Stimulated activated CD8-positive, alpha-beta memory T cell treated with anti-CD3 and anti-CD28 coated beads, Interleukin-2, amount 100 ng/mL, for 1 hour (primary cell): ENCODE data around the gene ZNF584.

ENCODE experiments used
- DNase-seq, 2 donors: peaks; one replicate each; pipeline ENCODE4 v3.0.0-alpha.2; 2020; ENCODE audit warnings: low read depth in 2 of 2

ZNF584 gene

DNA sequence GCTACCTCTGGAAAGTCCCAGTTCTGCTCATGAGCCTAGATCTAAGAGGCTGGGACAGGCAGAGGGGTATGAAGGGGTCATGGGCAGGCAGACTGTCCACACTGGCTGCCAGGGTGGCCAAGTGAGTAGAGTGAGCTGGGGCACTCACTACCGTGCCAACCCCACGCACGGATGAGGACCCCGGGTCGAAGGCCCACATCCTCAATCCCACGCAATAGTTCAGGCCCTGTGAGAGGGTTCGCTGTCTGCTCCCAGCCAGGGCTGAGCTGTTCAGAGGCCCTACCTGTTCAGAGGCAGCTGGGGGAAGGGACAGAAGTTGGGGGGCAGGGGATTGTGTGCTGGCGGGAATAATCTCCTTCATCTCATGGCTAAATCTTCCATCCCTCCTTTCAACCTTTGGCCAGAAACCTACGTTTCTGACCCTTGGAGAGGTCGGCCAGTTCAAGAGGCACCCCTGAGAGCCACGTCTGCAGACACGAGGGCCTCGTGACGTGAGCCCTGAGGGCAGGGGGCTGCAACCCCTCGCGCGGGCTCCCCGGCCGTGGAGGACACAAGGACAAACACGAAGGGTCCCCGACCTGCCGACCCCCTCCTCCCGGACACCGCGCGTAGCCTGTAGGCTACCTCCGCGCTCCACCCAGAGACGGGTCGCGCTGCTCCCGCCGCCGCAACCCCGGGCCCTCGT, 22.4 kb upstream of the ZNF584 start:
- DNase-seq = no peak

DNA sequence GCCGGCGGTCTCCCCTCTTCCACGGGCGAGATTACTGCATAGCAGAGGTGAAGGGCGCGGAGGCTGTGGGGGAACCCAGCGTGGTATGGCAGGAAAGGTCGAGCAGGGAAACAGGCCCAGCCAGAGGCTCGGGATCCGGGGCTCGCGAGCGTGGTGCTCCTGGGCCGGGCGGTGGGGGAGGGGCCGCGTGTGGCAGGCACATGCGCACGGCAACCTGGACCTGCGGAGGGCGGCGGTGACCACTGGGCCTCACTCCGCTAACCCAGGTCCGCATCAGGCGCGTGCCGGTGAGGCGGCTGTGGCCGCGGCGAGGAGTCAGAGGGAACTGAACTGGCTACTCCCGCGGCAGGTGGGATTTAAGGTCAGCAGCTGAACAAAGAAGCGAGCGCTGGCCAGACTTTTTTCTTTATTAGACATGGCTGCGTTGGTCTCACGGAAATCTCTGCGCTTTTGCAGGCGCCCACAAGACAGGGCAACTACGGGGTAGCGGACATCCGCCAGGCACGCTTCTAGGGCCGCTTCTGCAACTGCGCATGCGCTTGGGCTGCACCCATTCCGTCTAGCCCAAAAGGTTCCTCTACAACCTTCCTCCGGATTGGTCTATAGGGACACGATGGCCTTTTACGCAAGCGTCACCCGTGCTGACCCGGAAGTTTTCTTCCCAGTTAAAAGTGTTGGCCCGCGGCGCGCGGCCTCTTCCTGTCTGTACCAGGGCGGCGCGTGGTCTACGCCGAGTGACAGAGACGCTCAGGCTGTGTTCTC, 21.7 kb upstream of the ZNF584 start, which contains the start of gene RPS5:
TSS of gene RPS5 (plus strand) at position 694 of the 762 bp plus-strand sequence. CDS start 869 bp downstream, outside the sequence.
- DNase-seq = peak; percentile 87 to 91

DNA sequence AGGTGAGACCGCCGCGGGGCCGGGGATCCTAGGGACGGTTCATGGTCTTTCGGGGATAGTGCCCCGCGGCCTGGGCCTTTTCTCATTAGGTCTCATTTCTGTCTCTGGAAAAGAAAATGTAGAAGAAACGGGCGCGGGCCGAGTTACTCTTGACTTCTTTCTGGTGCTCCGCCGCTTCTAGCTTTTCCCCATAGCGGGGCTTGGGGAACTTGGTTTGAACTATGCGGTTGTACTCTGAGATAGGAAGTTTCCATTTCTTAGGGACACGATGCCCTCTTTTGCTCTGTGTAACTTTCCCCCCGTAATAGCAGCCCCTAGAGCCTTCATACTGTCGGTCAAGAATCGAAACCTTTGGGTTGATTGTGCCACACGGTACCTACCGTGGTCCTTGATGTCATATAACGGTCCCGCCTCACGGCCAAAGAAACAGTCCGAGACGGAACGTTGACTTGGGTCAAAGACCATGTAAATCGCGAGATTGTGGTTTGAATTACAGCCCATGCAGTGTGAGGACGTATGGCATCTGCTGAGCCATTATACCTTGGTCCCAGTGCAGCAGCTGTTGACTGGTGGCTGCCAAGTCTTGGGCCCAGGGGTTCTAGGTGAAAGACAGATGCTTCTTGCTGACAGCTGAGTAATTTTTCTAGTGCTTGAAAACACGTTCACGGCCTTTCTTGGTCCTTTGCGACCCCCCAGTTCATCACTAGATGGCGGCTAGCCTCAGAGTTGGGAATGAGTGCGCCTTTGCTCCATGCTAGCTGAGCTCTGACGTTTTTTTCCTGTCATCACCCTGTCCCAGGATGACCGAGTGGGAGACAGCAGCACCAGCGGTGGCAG, 20.9 kb upstream of the ZNF584 start:
- no peak for DNase-seq

DNA sequence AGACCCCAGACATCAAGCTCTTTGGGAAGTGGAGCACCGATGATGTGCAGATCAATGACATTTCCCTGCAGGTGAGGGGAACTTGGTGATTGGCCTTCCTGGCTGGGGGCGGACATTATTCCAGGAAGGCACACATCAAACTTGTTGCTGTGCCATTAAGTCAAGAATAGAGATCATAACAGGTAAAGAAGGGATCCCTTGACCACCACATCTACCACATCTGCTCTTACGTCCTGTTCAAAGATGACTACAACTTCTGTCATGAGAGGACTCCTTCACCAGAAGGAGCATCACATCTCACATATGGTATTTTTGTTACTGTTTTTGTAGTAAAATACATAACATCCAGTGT, 20.3 kb upstream of the ZNF584 start:
- no peak for DNase-seq

DNA sequence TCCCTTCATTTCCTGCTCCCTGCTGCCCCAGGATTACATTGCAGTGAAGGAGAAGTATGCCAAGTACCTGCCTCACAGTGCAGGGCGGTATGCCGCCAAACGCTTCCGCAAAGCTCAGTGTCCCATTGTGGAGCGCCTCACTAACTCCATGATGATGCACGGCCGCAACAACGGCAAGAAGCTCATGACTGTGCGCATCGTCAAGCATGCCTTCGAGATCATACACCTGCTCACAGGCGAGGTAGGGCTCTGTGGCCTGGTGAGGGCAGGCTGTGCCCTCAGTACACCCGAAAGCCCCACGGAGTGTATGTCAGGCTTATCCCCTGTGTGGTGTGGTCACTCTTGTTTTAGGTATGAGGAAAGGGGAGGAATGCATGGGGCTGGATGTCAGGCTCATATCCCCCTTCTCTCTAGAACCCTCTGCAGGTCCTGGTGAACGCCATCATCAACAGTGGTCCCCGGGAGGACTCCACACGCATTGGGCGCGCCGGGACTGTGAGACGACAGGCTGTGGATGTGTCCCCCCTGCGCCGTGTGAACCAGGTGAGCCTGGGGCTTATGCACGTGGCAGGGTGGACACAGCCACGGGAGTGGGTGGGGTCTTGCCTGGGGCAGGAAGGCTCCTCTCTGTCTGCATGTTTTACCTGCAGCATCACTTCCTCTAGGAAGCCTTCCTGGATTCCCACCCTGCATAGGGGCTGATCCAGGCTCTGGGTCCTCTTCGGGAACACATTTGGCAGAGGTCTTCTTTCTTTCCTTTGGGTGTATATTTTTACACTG, 15.3 kb upstream of the ZNF584 start:
- no peak for DNase-seq

DNA sequence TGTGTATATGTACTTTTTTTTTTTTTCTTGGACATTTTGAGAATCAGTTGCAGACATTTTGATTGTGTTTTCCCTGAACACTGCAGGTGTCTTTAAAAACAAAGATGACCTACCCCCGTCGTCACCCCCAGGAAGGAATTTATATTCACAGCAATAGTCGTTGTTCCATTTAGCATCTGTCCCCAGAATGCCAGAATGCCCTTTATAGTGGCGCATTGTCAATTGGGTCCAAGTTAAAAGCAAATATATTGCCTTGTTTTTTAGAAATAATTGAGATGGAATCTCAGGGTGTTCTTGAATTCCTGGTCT, 14.8 kb upstream of the ZNF584 start:
- no peak for DNase-seq

DNA sequence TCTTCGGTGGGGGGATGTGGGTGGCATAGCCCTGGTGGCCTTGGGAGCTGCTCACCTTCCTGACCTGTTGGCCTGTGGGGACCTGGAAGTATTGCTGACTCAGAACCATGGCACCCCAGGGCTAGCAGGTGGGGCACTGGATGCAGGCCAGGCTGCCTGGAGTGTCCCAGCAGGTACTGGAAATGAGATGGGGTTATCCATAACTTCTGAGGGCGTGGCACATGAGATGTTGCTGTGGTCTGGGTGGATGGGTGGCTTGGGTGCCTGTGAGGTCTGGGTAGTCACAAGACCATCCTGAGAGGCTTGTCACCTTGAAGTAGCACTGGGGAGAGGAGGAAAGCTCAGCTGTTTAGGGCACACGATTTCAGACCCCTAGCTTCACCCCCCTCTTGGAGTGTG, 13.6 kb upstream of the ZNF584 start:
- no peak for DNase-seq

DNA sequence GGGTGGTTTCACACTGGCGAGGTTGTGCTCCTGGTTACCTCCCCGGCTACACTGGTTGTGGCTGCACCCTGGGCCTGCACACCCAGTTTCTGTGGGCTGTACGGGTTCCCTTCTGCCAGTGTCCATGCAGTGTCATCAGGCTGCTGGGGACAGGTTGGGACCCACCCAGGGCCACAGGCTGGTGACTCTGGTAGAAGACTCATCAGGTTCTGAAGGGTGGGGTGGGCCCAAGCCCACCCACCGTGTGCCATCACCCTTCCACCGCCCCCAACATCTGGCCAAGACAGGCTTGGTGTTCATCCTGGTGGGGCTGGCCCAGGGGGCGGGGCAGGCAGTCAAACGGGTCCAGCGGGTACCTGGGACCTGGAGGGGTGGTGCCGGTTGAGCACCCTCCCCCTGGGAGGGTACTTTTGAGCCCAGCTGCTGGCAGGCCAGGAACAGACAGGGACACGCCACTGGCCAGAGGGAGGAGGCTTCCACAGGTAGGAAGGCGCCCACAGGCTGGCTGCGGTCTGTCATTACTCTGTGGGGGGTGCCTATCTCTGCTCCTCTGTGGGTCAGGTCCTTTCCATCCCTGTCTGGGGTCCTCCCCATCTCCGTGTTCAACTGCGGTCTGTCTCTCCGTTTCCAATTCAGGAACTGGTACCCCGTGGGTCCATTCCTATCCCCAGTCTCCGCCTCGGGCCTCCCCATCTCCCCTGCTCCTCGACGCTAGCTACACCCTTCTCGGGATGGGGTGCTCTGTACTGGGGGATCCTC, 13.1 kb upstream of the ZNF584 start, which contains the start of gene RNF225:
TSS of gene RNF225 (plus strand) at position 437 of the 759 bp plus-strand sequence. CDS start 434 bp downstream, outside the sequence.
- DNase-seq = no peak

DNA sequence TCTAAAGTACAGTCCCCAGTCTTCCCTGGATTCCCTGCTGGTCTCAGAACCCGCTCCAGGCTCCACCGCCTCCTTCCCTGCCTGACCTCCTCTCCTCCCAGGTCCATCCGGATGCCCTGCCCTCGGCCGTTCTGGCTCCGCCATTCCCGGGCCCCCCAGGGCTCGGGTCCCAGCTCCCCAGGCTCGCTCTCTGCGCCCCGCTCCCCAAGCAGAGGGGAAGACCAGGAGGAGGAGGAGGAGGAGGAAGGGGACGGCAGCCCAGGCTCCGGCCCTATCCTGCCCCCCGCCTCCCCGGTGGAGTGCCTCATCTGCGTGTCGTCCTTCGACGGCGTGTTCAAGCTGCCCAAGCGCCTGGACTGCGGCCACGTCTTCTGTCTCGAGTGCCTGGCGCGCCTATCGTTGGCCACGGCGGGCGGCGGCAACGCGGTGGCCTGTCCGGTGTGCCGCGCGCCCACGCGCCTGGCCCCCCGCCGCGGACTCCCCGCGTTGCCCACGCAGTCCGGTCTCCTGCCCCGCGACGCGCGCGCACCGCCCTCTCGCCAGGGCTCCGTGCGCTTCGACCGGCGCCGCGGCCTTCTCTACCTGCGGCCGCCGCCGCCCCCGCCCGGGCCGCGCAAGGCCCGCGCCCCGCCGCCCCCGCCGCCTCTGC, 12.3 kb upstream of the ZNF584 start:
- DNase-seq = no peak

DNA sequence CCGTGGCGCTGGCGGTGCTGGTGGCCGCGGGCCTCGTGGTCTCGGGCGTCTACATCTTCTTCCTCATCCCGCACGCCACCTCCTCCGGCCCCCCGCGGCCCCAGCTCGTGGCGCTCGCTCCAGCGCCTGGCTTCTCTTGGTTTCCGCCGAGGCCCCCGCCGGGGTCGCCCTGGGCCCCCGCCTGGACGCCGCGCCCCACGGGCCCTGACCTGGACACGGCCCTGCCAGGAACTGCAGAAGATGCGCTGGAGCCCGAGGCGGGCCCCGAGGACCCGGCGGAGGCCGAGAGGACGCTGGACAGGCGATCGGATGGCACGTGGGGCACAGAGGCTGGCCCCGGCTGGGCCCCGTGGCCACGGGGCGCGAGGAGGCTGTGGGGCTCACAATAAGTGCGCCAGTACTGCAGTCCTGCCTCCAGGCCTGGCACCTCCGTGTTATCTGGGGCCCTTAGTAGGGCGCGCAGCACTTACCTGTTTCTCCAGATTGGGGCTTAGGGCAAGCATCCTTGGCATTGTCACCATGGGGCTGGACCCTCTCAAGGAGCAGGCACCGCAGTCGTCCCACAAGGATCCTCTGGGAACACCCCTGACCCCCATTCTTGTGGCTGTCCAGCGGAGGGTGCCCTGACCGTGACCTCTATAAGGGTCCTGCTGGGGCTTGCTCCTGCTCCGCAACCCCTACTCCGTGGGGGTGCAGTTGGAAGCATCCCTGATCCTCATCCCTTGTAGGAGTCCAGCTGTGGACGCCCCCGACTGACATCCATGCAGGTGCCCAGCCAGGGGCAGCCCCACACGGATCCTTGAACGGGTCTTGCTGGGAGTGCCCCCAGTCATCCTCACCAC, 11.5 kb upstream of the ZNF584 start:
- DNase-seq = no peak

DNA sequence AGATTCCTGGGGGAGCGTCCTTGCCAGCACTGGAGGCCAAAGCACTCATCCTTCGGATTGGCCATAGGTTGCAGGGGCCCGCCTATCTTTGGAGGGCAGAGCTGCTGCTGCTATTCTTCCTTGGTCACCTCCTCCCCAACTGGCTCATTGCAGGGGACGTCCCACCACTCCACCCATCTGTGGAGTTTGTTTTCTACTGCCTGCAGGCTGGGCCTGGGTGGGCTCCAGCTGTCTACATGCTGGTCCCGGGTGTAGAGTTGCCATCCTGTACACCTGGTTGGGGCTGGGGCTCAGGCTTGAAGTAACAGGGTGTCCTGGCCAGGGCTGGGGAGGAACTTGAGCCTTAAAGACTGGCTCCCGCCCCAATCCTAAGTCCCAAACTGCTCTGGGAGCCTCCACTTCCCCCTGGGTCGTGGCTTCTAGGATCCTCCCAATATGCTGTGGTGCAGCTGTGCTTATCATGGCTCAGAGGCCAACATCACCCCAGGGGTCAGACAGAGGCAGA, 10.9 kb upstream of the ZNF584 start:
- DNase-seq = no peak

DNA sequence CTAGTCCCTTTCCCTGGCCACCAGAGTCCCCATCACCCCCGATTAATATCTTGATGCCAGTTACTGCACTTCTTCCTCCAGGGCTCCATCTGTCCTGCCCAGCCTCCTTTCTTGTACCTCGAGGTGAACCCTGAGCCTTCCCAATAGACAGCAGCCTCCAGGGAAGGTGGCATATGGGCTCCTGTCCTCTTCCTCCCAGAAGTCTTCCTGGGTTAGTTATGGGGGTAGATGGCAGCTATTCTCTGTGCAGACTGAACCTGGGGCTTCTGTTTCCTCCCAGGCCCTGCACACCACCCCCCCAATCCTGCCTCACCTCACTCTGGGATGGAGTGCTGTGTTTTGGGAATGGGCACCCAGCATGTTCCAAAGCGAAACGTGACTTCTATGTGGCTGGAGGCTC, 10.4 kb upstream of the ZNF584 start:
- DNase-seq = no peak

DNA sequence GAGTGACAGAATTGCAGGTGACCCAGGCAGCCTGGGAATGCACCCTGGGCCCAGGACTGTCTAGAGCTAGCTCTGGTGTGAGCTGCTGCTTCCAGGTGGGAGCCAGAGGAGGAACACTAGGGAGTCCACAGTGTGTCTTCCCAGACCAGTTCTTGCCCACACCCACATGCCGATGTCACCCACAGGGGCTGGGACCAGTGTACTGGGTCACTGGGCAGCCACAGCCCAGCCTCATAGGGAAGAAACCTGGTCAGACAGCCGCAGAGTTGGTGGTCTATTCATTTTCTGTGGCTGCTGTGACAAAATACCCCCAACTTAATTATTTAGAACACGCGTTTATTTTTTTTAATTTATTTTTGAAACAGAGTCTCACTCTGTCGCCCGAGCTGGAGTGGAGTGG, 9.9 kb upstream of the ZNF584 start:
- DNase-seq = no peak

DNA sequence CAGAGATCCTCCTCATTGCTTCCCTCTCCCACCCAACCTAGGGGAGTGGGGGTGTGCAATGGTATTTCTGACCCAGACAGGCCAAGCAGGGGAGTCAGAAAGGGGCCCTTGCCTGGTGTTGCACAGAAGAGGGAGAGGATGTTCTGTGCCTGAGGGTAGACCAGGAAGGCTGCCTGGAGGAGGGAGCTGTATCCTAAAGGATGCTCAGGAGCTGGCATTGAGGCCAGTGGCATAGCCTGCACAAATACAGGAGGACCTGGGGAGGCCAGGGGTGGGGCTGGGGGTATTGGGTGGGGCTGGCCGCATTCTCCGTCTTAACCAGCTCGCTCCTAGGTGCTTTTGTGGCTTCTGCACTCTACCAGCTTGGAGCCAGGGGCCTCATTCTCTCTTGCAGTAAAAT, 8.5 kb upstream of the ZNF584 start:
- no peak for DNase-seq

DNA sequence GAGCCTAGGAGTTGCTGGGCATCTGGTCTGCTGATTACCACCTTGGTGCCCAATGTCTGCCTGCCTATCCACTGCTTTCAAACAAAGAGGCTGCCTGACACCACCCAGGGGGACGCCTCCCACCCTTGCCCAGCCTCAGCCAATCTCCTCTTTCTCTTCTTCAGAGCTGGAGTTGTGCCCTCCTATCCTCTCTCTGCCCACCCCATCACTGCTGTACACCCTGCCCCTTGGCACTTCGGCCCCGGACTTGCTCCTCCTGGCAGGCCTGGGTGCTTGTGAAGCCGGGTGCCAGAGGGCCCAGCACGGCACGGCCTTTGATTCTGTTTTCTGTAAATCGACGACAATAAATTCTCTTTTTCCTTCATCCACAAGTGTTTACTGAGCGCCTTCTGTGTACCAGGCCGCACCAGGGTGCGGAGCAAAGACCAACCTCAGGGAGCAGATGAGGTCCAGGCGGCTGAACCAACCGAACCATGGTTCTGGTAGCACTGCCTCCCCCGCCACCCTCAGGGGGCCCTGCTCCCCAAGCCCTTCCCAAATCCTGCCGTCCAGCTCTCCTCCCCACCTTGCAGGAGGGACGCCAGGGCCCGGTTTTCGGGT, 8.0 kb upstream of the ZNF584 start:
- DNase-seq = no peak

DNA sequence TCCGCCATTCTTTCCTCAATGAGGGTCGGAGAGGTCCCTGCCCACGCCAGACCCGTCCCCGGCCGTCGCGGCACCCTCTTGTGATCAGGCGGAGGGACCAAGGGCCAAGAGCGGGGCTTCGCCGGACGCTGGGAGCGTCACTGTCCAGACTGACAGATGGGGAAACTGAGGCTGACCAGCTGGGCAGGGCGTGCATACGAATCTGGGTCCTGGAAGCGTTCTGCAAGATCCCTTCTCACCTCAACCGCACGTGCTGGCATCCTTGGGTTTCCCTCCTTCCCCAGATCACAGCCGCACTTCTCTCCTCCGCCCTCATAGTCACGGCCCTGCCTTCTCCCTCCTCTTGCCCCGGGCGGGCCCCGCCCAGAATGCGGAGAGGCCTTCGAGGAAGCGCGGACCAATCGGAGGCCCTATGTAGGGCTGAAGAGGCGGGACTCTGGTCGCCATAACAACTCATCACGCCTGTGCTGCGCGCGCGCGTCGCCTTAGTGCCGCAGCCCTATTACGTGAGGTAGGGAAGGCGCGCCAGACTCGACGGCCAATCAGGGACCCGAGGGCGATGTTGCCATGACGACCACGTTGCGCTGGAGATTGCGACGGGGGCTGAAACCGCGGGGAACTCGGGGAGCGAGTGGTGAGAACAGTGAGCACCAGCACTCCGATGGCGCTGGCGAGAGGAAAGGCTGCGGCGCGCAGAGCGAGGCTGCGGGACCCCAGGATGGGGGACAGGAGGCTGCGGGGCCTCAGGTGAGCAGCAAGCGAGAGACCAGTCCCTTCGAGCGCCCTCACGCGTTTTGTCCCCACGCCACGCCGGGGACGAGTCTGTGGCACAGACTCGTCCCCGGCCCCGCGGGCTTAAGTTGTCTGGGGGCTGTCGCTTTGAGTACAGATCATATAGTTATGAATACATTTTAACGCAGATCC, 7.3 kb upstream of the ZNF584 start:
- peak; percentile 98 to 99 for DNase-seq

DNA sequence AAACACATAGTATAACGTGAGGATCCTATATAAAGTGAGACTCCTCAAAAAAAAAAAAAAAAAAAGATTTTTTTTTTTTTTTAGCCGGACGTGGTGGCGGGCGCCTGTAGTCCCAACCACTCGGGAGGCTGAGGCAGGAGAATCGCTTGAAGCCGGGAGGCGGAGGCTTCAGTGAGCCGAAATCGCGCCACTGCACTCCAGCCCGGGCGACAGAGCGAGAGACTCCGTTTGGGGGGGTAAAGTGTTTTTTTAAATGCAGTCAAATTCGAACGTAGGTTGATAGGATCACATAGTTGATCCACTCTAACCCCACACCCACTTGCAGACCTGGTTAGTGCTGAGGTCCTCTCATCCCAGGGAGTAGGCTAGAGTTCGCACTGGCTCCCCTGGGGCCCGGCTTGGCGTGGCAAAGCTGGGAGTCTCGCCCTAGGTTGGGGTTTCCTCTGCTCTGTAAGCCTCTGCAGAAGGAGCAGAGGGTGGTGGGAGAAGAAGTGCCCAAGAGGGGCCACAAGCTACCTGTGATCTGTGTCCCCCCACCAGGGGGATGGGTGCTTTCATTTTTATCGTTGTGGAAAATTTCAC, 6.5 kb upstream of the ZNF584 start:
- no peak for DNase-seq
